Tibial nerve (tissue), 4 donors: Measurements from ENCODE around the gene OSBPL5.

ENCODE experiments used
- CTCF ChIP-seq, 5 experiments: fragments of 200-600 bp in 3 of 5; fragments of 450-650 bp in 2 of 5; sonication (generic) in 3 of 5; IDR thresholded peaks; one replicate each; pipeline ENCODE4 v1.5.1; 2016 to 2019; ENCODE audit warnings: antibody characterized with exemption in 5 of 5, mild to moderate bottlenecking in 3 of 5, moderate library complexity in 2 of 5
- EP300 ChIP-seq, 2 donors: sonication (generic); formaldehyde crosslinking; IDR thresholded peaks; one replicate each; pipeline ENCODE4 v1.6.1; 2017; ENCODE audit warnings: antibody characterized with exemption in 2 of 2, mild to moderate bottlenecking in 1 of 2
- POLR2A ChIP-seq, 2 donors: fragments of 450-650 bp; IDR thresholded peaks; one replicate each; pipeline ENCODE4 v1.6.1; 2017; ENCODE audit warnings: antibody characterized with exemption in 2 of 2, mild to moderate bottlenecking in 2 of 2, moderate library complexity in 2 of 2

GRCh38 chr11:3086114-3086513 lies 79.0 kb downstream of the OSBPL5 start:
- TF ChIP-seq POLR2A (IDR thresholded peaks at IDR 0.05): no peak
- no peak for TF ChIP-seq CTCF (IDR thresholded peaks at IDR 0.05)
- TF ChIP-seq EP300 (IDR thresholded peaks at IDR 0.05): no peak
